ENCODE results near the gene CFAP92. TPM values are rescaled to one million over a fixed set of nuclear protein-coding genes. Genes with fewer than 3 reads are reported as not detected.

Gene CFAP92
- polyA plus RNA-seq, 1 donor = 0.78 TPM

DNA sequence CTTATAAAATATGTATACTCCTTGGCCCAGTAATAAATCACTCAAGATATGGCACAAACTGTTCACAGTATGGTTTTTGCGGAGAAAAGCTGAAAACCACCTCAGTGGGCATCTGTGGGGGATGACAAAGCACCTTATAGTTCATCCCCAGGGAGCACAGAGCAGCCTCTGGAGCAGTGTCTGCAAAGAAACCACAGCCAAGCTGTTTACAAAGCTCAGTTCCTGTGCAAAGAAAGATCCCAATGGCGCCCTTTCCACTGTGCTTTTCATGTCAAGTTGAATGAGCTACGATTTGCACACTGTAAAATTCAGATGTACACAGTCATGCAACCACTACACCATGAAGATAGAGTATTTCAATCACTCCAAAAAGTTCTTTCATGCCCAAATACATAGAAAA, 4.7 kb upstream of the CFAP92 start:
- no CpG with 5 or more reads among the region's 3 CpGs for WGBS (ENCODE audit: insufficient coverage, low lambda C conversion rate)
- no peaks in the 10 kb centered on the region for H3K9me3 ChIP-seq (ENCODE audit: control insufficient read depth, low read depth, low read length)
- no peak overlapping the region for H3K27ac ChIP-seq (ENCODE audit: low read length)
- H3K36me3 ChIP-seq (ENCODE audit: control insufficient read depth, insufficient read depth, low read length) = no peaks in the 10 kb centered on the region
- no peak for DNase-seq
- peaks cover 81% of the 10 kb centered on the region for H3K27me3 ChIP-seq (ENCODE audit: control insufficient read depth, insufficient read depth, low read length)
- no peak overlapping the region for H3K4me3 ChIP-seq (ENCODE audit: low read length)
- peaks cover 12% of the 10 kb centered on the region for H3K4me1 ChIP-seq (ENCODE audit: control insufficient read depth, insufficient read depth, low read length)

DNA sequence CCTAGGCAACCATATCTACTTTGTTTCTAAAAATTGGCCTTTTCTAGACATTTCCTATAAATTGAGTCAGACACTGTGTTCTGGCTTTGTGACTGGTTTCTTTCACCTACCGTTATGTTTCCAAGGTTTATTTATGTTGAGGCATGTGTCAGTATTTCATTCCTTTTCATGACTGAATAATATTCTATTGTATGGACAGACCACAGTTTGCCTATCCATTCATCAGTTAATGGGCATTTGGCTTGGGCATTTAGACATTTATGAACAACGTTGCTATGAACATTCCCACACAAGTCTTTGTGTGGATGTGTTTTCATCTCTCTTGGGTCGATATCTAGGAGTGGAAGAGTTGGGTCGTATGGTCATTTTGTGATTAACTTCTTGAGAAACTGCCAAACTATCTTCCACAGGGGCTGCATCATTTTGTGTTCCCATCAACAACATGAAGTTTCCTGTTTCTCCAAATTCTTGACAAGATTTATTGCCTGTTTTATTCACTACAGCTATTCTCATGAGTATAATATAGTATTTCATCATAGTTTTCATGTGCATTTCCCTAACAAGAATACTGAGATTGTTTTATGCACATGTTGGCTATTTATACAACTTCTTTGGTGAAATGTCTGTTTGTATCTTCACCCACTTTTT, 3.7 kb upstream of the CFAP92 start:
- peaks cover 11% of the 10 kb centered on the region for H3K4me1 ChIP-seq (ENCODE audit: control insufficient read depth, insufficient read depth, low read length)
- no peak overlapping the region for H3K4me3 ChIP-seq (ENCODE audit: low read length)
- H3K27ac ChIP-seq (ENCODE audit: low read length) = no peak overlapping the region
- no peaks in the 10 kb centered on the region for H3K9me3 ChIP-seq (ENCODE audit: control insufficient read depth, low read depth, low read length)
- DNase-seq = no peak
- H3K36me3 ChIP-seq (ENCODE audit: control insufficient read depth, insufficient read depth, low read length) = no peaks in the 10 kb centered on the region
- H3K27me3 ChIP-seq (ENCODE audit: control insufficient read depth, insufficient read depth, low read length) = peaks cover 81% of the 10 kb centered on the region
- whole genome bisulfite sequencing (ENCODE audit: insufficient coverage, low lambda C conversion rate) = no CpG with 5 or more reads among the region's 4 CpGs

DNA sequence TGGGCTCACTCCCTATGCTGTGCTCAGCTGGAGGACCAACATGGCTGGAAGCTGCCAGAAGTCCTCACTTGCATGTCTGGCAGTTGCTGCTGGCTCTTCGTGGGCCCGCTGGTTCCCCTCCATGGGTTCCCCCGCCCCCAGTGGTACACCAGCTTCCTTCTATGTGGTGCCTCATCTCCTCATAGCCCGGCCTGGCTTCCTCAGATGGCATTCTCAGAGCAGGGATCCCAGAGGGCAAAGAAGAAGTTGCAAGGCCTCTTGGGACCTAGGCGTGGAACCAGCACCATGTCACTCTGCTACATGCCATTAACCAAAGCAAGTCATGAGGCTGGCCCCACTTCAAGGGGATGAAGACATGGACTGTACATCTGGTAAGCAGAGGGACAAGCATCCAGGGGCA, 2.9 kb upstream of the CFAP92 start:
- no peak for DNase-seq
- peaks cover 81% of the 10 kb centered on the region for H3K27me3 ChIP-seq (ENCODE audit: control insufficient read depth, insufficient read depth, low read length)
- H3K4me3 ChIP-seq (ENCODE audit: low read length) = no peak overlapping the region
- H3K9me3 ChIP-seq (ENCODE audit: control insufficient read depth, low read depth, low read length) = no peaks in the 10 kb centered on the region
- no CpG with 5 or more reads among the region's 5 CpGs for WGBS (ENCODE audit: insufficient coverage, low lambda C conversion rate)
- H3K36me3 ChIP-seq (ENCODE audit: control insufficient read depth, insufficient read depth, low read length) = no peaks in the 10 kb centered on the region
- H3K27ac ChIP-seq (ENCODE audit: low read length) = no peak overlapping the region
- H3K4me1 ChIP-seq (ENCODE audit: control insufficient read depth, insufficient read depth, low read length) = peaks cover 11% of the 10 kb centered on the region

DNA sequence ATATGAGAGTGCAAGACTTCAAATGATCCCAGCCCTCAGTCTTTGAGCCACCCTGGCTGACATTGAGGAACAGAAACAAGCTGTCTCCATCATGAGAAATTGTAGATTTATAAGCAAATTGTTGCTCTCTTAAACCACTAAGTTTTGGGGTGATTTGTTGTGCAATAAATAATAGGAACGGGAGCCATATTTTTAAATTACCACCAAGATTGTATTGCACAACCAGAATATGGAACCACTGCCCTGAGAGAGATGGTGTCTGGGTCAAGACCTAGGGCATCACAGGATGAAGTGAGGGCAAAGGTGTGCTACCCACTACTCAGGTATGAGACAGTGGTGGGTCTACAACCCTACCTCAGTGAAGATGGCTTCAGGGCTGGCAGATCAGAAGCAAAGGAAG, 2.3 kb upstream of the CFAP92 start:
- DNase-seq = no peak
- H3K4me3 ChIP-seq (ENCODE audit: low read length) = no peak overlapping the region
- peaks cover 11% of the 10 kb centered on the region for H3K4me1 ChIP-seq (ENCODE audit: control insufficient read depth, insufficient read depth, low read length)
- no peaks in the 10 kb centered on the region for H3K36me3 ChIP-seq (ENCODE audit: control insufficient read depth, insufficient read depth, low read length)
- no CpG with 5 or more reads among the region's 1 CpG for WGBS (ENCODE audit: insufficient coverage, low lambda C conversion rate)
- H3K27me3 ChIP-seq (ENCODE audit: control insufficient read depth, insufficient read depth, low read length) = peaks cover 77% of the 10 kb centered on the region
- H3K27ac ChIP-seq (ENCODE audit: low read length) = no peak overlapping the region
- no peaks in the 10 kb centered on the region for H3K9me3 ChIP-seq (ENCODE audit: control insufficient read depth, low read depth, low read length)

DNA sequence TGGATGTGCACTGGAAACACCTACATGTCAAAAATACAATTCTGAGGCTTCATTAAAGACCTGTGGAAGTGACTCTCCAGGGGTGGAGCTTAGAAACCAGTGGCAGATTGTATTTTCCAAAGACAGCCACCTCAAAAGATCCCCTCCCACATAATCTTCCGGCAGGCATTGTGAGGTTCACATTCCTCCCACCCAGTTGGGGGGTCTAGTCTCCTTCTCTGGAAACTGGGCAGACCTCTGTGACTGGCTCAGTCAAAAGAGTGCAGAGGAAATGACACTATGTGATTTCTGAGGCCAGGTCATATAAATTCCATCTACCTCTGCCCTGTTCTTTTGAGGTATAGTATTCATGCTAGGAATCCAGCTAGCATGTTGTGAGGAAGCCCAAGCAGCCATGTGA, 1.9 kb upstream of the CFAP92 start:
- H3K36me3 ChIP-seq (ENCODE audit: control insufficient read depth, insufficient read depth, low read length) = no peaks in the 10 kb centered on the region
- peaks cover 72% of the 10 kb centered on the region for H3K27me3 ChIP-seq (ENCODE audit: control insufficient read depth, insufficient read depth, low read length)
- no peak overlapping the region for H3K27ac ChIP-seq (ENCODE audit: low read length)
- DNase-seq = no peak
- no peaks in the 10 kb centered on the region for H3K9me3 ChIP-seq (ENCODE audit: control insufficient read depth, low read depth, low read length)
- H3K4me1 ChIP-seq (ENCODE audit: control insufficient read depth, insufficient read depth, low read length) = peaks cover 11% of the 10 kb centered on the region
- H3K4me3 ChIP-seq (ENCODE audit: low read length) = no peak overlapping the region
- WGBS (ENCODE audit: insufficient coverage, low lambda C conversion rate) = no CpG with 5 or more reads among the region's 1 CpG

DNA sequence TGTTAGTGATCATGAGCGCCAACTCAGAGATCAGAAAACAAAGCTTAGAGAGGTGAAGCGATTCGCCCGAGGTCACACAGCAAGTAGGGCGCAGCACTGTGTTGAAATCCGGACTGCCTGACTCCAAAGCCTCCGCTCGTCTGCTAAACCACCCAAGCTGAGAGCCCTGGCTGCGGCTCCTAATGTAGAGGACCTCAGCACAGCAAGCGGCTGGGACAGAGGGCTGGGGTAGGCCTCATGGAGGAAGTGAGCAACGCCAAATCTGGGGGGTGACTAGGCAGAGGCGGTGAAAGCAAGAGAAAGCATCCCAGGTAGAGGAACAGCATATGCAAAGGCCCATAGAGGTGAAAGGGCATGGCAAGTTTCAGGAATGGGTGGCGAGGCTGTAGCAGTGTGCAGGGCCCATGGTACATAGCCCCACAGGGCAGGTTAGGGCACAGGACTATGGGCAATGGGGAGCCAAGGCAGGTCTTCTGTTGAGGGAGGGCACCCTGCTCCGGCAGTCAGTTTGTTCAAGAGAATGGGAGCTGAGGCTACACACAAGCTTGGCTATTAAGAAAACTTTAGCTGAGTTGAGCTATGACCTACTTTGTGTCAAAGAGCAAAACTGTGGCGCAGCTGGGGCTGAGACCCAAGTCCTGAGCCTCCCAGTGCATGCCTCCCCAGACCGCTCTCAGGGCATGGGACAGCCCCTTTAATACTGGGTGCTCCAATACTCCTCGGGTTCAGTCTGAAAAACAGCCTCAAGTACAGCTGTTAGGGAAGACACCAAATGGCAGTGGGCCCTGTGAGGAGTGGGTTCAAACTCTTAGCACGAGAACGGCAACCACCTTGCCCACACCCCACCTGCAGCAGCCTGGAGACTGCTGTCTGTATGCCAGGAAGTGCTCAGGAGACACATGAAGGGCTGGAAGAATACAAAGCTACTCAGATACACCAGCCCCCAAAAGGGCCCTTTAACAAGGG, 988 bp upstream of the CFAP92 start:
- no CpG with 5 or more reads among the region's 19 CpGs for WGBS (ENCODE audit: insufficient coverage, low lambda C conversion rate)
- DNase-seq = no peak
- Histone ChIP-seq H3K9me3 (ENCODE audit: control insufficient read depth, low read depth, low read length) (no peaks in the 10 kb centered on the region), H3K36me3 (ENCODE audit: control insufficient read depth, insufficient read depth, low read length) (no peaks in the 10 kb centered on the region), H3K27me3 (ENCODE audit: control insufficient read depth, insufficient read depth, low read length) (peaks cover 64% of the 10 kb centered on the region), H3K4me1 (ENCODE audit: control insufficient read depth, insufficient read depth, low read length) (peaks cover 11% of the 10 kb centered on the region), H3K27ac (ENCODE audit: low read length) (no peak overlapping the region), H3K4me3 (ENCODE audit: low read length) (no peak overlapping the region)

DNA sequence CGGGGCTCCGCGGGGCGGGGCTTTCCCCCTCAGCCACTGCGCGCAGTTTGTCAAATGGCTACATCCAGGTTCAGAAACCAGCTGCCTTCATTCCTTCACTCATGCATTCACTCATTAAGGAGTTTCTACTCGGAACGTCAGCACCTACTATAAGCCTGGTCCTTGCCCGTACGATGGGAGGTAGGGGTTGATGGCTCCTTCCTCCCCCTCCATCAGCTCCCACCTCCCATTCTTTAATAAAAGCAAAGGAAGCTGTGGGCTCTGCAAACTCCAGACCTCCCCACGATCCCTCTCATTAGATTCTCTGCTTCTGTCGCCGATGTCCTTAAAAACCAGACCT, 267 bp upstream of the CFAP92 start:
- H3K36me3 ChIP-seq (ENCODE audit: control insufficient read depth, insufficient read depth, low read length) = no peaks in the 10 kb centered on the region
- no peak overlapping the region for H3K27ac ChIP-seq (ENCODE audit: low read length)
- H3K4me1 ChIP-seq (ENCODE audit: control insufficient read depth, insufficient read depth, low read length) = peaks cover 11% of the 10 kb centered on the region
- H3K27me3 ChIP-seq (ENCODE audit: control insufficient read depth, insufficient read depth, low read length) = peaks cover 57% of the 10 kb centered on the region
- peak overlapping the region; percentile 35 for H3K4me3 ChIP-seq (ENCODE audit: low read length)
- H3K9me3 ChIP-seq (ENCODE audit: control insufficient read depth, low read depth, low read length) = no peaks in the 10 kb centered on the region
- DNase-seq = no peak
- WGBS (ENCODE audit: insufficient coverage, low lambda C conversion rate) = no CpG with 5 or more reads among the region's 13 CpGs

DNA sequence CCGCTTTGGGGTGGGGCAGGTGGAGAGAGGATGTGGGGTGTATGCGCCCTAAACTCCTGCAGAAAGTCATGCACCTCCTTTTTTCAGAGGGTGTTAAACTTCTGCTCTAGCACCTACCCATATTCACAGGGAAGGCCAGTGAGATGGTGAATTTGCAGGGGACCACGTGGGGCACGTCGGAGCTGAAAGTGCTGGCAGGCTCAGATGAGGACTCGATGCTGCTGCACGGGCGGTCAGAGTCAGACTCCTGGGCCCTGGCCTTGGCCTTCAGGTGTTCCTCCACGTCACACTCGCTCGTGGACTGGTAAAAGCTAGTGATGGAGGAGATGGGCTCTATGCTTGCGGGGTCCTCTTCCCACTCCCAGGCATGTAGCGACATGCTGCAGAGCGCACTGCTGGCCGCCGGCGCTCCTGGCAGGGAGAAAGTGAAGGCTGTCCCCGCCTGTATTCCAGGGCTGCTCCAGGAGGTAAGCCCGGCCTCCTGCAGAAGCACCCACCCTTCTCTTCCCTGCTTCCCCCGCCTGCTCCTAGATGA, 883 bp downstream of the CFAP92 start:
- no CpG with 5 or more reads among the region's 20 CpGs for WGBS (ENCODE audit: insufficient coverage, low lambda C conversion rate)
- Histone ChIP-seq H3K27ac (ENCODE audit: low read length) (no peak overlapping the region), H3K4me3 (ENCODE audit: low read length) (no peak overlapping the region), H3K27me3 (ENCODE audit: control insufficient read depth, insufficient read depth, low read length) (peaks cover 49% of the 10 kb centered on the region), H3K9me3 (ENCODE audit: control insufficient read depth, low read depth, low read length) (no peaks in the 10 kb centered on the region), H3K4me1 (ENCODE audit: control insufficient read depth, insufficient read depth, low read length) (peaks cover 11% of the 10 kb centered on the region), H3K36me3 (ENCODE audit: control insufficient read depth, insufficient read depth, low read length) (no peaks in the 10 kb centered on the region)
- no peak for DNase-seq

DNA sequence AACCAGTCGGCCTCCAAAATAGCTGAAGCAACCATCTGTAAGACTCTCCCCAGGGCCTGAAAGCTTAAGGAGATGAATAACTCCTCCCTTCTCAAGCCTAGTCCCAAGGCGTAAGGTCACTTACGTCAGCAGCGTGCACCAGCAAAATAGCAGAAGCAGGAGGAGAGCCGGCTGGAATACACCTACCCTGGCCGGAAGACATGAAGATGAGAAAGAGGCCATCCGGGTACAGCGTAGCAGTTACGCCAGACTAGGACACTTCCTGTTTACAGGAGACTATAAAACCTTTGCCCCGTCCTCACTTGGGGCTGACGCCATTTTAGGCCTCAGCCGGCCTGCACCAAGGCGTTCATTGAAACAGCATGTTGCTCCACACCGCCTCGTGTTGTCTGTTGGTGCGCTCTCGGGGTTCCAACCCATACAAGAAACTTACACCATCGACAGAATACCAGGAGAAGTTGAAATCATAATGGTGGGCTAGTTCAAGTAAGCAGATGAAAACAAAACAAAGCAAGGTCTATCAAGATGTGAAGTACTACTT, 2.5 kb downstream of the CFAP92 start:
- no peak overlapping the region for H3K27ac ChIP-seq (ENCODE audit: low read length)
- DNase-seq = no peak
- H3K36me3 ChIP-seq (ENCODE audit: control insufficient read depth, insufficient read depth, low read length) = no peaks in the 10 kb centered on the region
- no peak overlapping the region for H3K4me3 ChIP-seq (ENCODE audit: low read length)
- peaks cover 43% of the 10 kb centered on the region for H3K27me3 ChIP-seq (ENCODE audit: control insufficient read depth, insufficient read depth, low read length)
- H3K4me1 ChIP-seq (ENCODE audit: control insufficient read depth, insufficient read depth, low read length) = peaks cover 11% of the 10 kb centered on the region
- H3K9me3 ChIP-seq (ENCODE audit: control insufficient read depth, low read depth, low read length) = no peaks in the 10 kb centered on the region
- WGBS (ENCODE audit: insufficient coverage, low lambda C conversion rate) = no CpG with 5 or more reads among the region's 18 CpGs

DNA sequence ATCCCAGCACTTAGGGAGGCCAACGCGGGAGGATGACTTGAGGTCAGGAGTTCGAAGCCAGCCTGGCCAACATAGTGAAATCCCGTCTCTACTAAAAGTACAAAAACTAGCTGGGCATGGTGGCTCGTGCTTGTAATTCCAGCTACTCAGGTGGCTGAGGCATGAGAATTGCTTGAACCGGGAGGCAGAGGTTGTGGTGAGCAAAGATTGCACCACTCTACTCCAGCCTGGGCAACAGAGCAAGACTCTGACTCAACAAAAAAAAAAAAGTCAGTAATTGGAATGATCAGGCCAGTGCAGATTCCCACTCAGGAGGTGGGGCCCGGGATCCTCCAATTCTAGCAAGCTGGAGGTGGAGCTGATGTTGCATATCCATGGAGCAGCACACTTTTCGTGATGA, 5.6 kb downstream of the CFAP92 start:
- Histone ChIP-seq H3K27ac (ENCODE audit: low read length) (no peak overlapping the region), H3K9me3 (ENCODE audit: control insufficient read depth, low read depth, low read length) (no peaks in the 10 kb centered on the region), H3K27me3 (ENCODE audit: control insufficient read depth, insufficient read depth, low read length) (peaks cover 16% of the 10 kb centered on the region), H3K36me3 (ENCODE audit: control insufficient read depth, insufficient read depth, low read length) (no peaks in the 10 kb centered on the region), H3K4me3 (ENCODE audit: low read length) (no peak overlapping the region), H3K4me1 (ENCODE audit: control insufficient read depth, insufficient read depth, low read length) (peaks cover under 1% of the 10 kb centered on the region)
- DNase-seq = no peak
- WGBS (ENCODE audit: insufficient coverage, low lambda C conversion rate) = 96% methylated on average over 4 of the region's 8 CpGs

All from large intestine (tissue), 3 donors.